Activated CD4-positive, alpha-beta T cell treated with anti-CD3 and anti-CD28 coated beads for 24 hours (primary cell): ENCODE data around the gene MRPL28.
"Not testable (repeated sequence)": the region's sequence is repeated elsewhere in the genome, so short reads cannot be mapped to it uniquely, and the experiment has no call there.

ENCODE experiments used
- DNase-seq, 2 donors: peaks; one replicate each; pipeline ENCODE4 v3.0.0-alpha.2; 2020; ENCODE audit warnings: low read depth in 2 of 2

The MRPL28 gene

GRCh38 chr16:391885-392335 is 21.6 kb upstream of the MRPL28 start:
- DNase-seq = peak; percentile 76 to 78

- DNase-seq = no peak
Measured at GRCh38 chr16:389352-389751, 19.0 kb upstream of the MRPL28 start.

GRCh38 chr16:387761-388666 is 17.7 kb upstream of the MRPL28 start:
- not testable (repeated sequence) for DNase-seq

GRCh38 chr16:386641-387156 is 16.4 kb upstream of the MRPL28 start:
- no peak for DNase-seq

- no peak for DNase-seq
Measured at GRCh38 chr16:383326-384051, 13.2 kb upstream of the MRPL28 start.

- peak; percentile 50 to 54 for DNase-seq
Measured at GRCh38 chr16:381789-382717, 11.7 kb upstream of the MRPL28 start, which contains the start of gene PGAP6. PGAP6 (minus strand) TSS chr16:381978; CDS start chr16:381821, 157 bp downstream.

- no peak for DNase-seq
Measured at GRCh38 chr16:381012-381788, 10.9 kb upstream of the MRPL28 start.

- no peak for DNase-seq
Measured at GRCh38 chr16:380762-381011, 10.3 kb upstream of the MRPL28 start.

GRCh38 chr16:379961-380761 is 9.8 kb upstream of the MRPL28 start:
- DNase-seq = no peak

- DNase-seq = no peak
Measured at GRCh38 chr16:379183-379960, 9.0 kb upstream of the MRPL28 start.

GRCh38 chr16:378821-379182 is 8.5 kb upstream of the MRPL28 start:
- no peak for DNase-seq

GRCh38 chr16:378113-378820 is 7.9 kb upstream of the MRPL28 start:
- DNase-seq = not testable (repeated sequence)

- no peak for DNase-seq
Measured at GRCh38 chr16:377419-377951, 7.1 kb upstream of the MRPL28 start.

GRCh38 chr16:376817-377418 is 6.6 kb upstream of the MRPL28 start:
- DNase-seq = no peak

GRCh38 chr16:375927-376816 is 5.8 kb upstream of the MRPL28 start:
- DNase-seq = no peak

GRCh38 chr16:375212-375611 is 4.9 kb upstream of the MRPL28 start:
- DNase-seq = no peak

GRCh38 chr16:374616-374926 is 4.2 kb upstream of the MRPL28 start:
- DNase-seq = no peak
